Sigmoid colon (tissue), 4 donors: ENCODE results near the gene MYO15B.

ENCODE experiments used
- EP300 ChIP-seq, 4 donors: sonication (generic); formaldehyde crosslinking; IDR thresholded peaks; one replicate each; pipeline ENCODE4 v1.6.1; 2017; ENCODE audit warnings: antibody characterized with exemption in 4 of 4
- TF ChIP-seq, protein P1 (sequence below), 4 experiments: fragments of 450-650 bp in 3 of 4; fragments of 200-600 bp in 1 of 4; IDR thresholded peaks; one replicate each; pipeline ENCODE4 v1.5.1; 2016 to 2019; ENCODE audit warnings: antibody characterized with exemption in 4 of 4, mild to moderate bottlenecking in 3 of 4, moderate library complexity in 2 of 4

DNA sequence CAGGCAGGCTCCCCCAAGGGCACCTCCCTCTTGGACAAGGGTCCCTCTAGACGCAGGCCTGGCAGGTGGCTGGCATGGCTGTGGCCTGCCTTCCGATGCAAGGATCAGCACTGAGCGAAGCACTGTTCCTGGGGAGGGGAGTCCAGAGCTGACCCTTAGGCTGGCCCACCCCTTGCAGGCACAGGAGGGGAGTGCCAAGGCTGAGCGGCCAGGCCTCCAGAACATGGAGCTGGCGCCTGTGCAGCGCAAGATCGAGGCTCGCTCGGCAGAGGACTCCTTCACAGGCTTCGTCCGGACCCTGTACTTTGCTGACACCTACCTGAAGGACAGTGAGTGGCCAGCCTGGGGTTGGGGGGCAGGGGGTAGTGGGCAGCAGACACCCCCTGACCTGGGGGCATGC lies 16.8 kb upstream of the MYO15B start:
- TF ChIP-seq EP300 (IDR thresholded peaks at IDR 0.05), result no peak
- TF ChIP-seq, protein P1, sequence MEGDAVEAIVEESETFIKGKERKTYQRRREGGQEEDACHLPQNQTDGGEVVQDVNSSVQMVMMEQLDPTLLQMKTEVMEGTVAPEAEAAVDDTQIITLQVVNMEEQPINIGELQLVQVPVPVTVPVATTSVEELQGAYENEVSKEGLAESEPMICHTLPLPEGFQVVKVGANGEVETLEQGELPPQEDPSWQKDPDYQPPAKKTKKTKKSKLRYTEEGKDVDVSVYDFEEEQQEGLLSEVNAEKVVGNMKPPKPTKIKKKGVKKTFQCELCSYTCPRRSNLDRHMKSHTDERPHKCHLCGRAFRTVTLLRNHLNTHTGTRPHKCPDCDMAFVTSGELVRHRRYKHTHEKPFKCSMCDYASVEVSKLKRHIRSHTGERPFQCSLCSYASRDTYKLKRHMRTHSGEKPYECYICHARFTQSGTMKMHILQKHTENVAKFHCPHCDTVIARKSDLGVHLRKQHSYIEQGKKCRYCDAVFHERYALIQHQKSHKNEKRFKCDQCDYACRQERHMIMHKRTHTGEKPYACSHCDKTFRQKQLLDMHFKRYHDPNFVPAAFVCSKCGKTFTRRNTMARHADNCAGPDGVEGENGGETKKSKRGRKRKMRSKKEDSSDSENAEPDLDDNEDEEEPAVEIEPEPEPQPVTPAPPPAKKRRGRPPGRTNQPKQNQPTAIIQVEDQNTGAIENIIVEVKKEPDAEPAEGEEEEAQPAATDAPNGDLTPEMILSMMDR (IDR thresholded peaks at IDR 0.05), result no peak
